Measurements from ENCODE around the gene MTMR11.
"Not testable (repeated sequence)": the region's sequence is repeated elsewhere in the genome, so short reads cannot be mapped to it uniquely, and the experiment has no call there.

Gene MTMR11, protein sequence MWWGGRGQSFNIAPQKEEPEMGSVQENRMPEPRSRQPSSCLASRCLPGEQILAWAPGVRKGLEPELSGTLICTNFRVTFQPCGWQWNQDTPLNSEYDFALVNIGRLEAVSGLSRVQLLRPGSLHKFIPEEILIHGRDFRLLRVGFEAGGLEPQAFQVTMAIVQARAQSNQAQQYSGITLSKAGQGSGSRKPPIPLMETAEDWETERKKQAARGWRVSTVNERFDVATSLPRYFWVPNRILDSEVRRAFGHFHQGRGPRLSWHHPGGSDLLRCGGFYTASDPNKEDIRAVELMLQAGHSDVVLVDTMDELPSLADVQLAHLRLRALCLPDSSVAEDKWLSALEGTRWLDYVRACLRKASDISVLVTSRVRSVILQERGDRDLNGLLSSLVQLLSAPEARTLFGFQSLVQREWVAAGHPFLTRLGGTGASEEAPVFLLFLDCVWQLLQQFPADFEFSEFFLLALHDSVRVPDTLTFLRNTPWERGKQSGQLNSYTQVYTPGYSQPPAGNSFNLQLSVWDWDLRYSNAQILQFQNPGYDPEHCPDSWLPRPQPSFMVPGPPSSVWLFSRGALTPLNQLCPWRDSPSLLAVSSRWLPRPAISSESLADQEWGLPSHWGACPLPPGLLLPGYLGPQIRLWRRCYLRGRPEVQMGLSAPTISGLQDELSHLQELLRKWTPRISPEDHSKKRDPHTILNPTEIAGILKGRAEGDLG

DNA sequence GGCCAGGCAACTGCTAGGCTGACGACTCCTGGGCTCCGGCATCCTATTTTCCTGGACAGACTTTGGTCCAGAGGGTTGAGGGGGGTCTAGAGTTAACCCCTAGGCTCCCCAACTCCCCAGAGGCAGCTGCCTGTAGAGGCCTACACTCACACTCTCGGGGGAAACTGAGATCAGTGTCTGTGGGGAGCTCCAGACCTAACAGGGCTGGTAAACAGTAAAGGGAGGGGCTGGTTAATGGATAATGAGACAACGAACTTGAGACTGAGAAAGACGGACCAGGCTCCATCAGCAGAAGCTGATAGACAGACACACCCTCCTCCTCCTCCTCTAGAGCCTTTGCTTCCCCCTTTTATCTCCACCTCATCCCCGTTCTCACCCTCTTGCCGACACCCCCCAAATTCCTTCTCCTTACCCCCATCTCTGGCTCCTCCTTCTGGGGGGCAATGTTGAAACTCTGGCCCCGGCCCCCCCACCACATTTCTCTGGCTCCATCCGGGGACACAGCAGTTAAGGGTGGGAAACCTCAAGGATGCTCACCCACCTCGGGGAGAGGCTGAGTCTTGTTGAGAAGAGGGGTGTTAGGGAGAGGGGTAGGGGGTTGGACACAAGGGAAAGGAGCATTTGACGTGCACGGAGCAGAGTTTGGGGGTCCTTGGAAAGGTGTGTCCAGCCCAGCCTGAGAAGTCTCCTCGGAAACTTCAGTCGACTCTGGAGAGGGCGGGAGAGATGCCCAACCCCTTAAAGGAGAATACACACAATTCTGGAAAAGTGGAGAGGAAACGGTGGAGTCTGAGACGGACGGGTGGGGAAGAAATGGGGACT, at the start of gene MTMR11:
Gene MTMR11 (minus strand): TSS at position 710 of the 822 bp plus-strand sequence. CDS start 232 bp downstream, at position 478.
- DNase-seq (ENCODE audit: low read depth) = no peak

DNA sequence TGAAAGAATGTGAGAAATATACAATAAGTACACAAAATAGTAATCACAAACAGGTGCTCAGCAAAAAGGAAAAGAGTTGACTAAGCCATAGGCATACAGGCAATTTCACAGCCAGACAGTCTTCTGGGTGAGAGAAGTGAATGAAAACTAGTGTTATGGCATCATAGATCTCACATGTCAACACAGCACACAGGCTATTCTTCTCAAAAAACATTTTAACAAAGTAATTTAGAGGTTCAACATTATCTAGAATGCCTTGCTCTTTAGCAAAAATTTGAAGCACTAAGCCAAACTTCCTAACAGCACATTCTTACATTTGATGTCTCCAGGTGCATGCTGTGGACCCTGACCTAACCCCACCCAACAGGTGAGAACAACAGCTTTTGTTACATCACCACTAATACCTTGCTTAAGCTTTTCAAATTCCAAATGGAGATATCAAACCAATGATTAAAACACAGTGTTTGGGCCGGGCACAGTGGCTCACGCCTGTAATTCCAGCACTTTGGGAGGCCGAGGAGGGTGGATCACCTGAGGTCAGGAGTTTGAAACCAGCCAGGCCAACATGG, 43.4 kb upstream of the MTMR11 start:
- no peak for DNase-seq (ENCODE audit: low read depth)

DNA sequence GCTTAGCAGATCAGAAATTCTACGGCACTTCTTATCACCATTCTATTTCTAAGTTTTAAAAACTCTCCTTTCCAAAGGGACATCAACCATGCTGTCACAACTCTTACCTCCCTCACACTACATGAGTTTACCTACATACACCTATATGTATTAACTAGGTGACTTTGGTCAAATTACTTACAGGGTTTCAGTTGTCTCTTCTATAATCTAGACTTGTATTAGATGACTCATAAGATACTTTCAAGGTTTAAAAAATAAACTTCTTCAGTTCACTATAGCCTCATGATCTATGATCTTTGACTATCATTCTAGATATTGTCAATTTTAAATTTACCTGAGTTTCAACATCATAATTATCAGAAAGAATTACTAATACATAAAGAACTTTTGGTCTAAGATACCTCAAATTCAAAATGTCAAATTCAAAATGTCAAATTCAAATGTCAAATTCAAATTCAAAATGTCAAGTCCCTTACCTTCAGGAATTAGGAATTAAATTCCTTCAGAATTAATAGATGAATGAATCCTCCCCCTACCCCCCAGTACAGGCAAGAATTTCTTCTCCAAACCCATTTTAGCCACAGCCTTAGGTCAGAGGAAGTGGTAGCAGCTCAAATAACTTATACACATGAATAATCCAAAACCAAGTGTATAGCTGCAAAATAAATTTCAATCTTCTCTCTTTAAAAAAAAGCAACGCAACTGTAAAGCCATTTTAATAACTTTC, 42.7 kb upstream of the MTMR11 start:
- DNase-seq (ENCODE audit: low read depth) = no peak

DNA sequence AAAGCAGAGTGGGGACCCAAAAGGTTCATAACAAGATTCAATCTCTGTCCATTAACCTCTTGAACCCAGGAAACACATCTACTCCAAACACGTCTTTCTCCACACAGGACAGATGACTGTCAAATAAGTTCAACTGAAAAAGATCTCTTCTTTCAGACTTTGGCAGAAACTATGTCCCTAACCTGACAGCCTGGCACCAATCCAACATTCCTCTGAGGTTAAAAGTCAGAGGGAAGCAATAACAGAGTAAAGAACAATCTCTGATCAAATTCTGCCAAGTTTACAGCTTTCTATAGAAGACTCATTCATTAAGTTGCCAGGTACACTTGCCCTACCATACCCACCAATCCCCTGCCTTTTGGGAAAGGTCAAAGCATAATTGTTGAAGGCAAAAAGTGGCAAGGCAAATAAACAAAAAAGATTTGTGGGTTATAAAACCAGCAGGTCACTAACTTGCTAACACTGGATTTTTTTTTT, 41.9 kb upstream of the MTMR11 start:
- no peak for DNase-seq (ENCODE audit: low read depth)

DNA sequence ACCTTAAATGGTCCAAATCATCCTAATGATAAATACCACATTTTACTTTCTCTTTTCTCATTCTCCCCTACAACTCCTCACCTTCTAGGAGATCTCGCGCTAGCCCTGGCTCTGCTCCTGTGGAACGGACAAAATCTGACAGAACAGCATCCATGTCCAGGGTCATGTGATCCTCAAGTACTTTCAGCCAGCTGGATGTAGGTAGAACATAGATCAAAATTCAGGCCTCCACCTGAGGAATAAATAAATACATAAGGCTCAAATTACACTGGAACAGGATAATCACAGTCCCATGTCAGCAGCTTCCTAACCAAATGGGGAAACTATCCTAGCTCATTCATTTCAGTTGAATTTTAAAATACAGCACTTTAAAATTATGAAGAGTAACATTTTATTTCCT, 40.7 kb upstream of the MTMR11 start:
- no peak for DNase-seq (ENCODE audit: low read depth)

DNA sequence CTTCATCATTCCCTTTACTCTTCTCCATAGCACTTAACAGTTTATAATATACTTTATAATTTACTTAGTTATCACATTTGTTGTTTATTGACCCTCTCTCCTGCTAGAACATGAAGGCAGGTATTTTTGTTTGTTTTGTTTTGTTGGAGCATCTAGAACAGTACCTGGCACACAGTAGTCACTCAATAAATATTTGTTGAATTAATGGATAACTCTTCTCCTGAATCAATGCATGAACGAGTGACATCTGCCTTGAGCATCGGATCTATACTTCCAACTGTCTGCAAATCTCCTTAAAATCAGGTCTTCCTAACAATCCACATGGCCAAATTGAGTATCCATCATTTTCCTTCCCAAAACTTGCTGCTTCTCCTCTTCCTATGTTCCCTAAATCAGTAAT, 35.9 kb upstream of the MTMR11 start:
- no peak for DNase-seq (ENCODE audit: low read depth)

DNA sequence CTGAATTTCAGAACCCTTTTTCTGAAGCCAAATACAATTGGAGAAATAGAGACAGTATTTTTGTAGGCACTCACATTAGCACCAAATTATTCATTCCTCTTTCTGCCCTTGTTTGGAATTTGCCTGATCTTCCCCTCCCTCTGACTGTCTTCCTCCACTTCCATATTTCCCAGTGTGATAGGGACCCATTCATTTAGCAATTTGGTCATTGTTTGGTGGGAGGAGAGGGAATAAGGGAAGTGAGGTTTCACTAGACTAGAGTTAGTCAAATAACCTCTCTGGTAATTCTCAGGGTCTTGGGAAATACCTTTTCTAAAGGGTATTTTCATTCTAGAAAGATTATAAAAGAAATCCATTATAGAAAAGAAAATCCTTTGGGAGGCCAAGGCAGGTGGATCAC, 31.0 kb upstream of the MTMR11 start:
- DNase-seq (ENCODE audit: low read depth) = no peak

DNA sequence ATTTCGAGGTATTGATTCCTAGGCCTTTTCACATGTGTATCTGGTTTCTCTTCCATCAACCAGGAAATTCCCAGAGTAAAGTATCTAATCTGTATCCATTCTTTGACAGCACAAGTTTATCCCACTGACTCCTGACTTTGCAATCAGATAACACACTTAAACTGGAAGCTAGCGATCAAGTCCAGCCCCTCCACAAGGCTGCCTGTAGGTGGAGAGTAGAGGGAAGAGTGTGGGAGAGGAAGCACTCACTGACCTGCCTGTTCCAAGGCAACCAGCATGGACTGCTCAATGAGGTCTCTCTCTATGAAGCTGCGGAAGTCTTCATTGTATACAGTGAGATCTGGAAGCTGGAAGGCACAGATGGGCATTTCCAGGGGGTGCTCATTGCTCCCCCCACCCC, 30.4 kb upstream of the MTMR11 start:
- DNase-seq (ENCODE audit: low read depth) = no peak

DNA sequence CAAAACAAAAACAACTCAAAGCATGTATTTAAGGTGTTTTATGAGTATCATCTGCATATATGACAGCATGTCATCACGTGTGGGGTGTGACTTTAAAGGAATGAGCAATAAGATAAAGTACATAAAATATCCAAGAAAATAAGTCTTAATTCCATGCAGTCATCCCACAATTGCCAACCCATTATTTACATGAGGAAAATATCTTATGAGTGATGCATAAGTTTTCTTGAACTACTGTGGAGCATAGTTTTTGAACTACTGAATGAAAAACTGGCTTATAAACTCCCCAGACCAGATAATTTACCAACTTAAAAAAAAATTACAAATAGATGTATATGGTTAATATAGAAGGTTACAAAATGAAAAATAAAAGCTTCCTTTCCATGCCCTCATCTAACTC, 29.7 kb upstream of the MTMR11 start:
- DNase-seq (ENCODE audit: low read depth) = no peak

DNA sequence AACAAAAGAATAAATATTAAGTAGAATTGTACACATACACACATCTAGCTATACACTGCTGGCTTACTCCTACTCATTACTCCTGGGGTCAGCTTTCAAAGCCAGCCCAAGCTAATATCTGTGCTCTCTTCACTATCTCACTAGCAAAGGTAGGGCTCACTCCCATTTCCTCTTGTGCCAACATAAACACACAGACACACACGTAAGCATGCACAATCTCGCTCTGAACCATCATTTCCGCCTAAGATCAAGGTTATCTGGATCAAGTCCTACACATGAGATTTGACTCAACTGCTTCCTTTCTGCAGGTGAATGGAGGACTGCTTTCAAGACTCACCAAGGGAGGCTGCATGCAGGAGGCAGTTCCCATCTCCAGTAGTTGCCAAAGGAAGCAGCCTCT, 28.8 kb upstream of the MTMR11 start:
- DNase-seq (ENCODE audit: low read depth) = no peak

DNA sequence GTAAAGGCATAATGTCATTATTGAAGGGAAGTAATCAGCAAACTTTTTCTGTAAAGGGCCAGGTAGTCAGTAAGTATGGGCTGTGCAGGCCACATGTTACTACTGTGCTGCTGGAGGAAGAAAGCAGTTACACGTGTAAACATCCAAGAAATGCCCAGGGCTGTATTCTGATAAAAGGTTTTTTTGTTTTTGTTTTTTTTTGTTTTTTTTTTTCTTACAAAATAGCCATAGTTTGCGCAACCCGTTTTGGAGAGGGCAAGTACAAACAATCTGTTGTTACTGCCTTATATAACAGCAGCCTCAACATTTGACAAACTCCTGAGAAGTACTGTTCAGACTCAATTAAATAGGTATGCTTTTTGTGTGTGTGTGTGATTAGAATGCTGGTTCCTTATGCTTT, 26.7 kb upstream of the MTMR11 start:
- DNase-seq (ENCODE audit: low read depth) = no peak

DNA sequence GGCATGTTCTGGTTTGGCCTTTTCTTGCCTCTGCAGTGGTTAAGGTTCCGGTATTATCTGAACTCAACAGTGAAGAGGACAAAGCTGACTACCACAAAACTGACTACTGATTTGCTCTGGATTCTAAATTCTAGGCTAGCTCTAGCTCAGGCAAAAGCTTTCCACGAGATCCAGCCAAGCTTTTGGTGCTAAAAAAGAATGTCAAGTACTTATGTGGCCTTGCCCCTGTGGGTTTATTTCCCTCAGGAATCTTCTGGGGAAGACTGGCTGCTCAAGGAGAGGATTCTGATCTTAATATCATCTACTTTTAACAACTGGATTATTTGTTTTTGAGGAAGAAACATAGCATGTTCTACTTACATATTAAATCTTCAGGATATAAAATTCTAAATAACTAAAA, 26.1 kb upstream of the MTMR11 start:
- no peak for DNase-seq (ENCODE audit: low read depth)

DNA sequence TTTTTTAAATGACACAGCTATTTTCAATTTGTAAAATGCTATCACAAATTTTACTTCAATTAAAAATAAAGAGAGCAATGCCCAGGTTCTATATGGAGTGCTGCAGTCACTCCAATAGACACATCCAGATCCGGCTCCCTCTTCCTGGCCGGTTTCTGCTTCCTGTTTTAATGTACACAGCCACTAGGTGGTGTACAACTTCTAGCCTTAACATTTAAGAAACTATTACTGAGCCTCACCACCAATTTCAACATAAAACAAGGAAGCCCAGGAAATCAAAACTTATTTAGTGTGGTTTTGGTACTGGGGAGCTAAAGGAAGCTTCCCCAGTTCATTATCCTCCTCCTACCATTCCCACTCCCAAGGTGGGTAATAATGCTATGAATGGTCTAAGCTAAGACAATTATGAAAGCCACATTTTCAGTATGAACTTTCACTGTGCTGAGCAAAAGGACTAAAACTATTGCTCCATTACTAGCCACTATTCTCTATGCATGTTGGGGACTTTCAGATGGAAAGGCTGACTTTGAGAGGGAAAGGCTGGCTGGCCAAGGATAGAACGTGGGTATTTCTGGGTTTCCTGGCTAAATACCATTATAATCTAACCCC, 25.5 kb upstream of the MTMR11 start:
- peak; percentile 22 for DNase-seq (ENCODE audit: low read depth)

DNA sequence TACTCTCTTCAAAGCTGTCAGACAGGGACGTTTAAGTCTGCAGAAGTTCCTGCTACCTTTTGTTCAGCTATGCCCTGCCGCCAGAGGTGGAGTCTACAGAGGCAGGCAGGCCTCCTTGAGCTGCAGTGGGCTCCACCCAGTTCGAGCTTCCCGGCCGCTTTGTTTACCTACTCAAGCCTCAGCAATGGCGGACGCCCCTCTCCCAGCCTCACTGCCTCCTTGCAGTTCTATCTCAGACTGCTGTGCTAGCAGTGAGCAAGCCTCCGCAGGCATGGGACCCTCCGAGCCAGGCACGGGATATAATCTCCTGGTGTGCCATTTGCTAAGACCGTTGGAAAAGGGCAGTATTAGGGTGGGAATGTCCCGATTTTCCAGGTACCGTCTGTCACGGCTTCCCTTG, 20.9 kb upstream of the MTMR11 start:
- DNase-seq (ENCODE audit: low read depth) = not testable (repeated sequence)

DNA sequence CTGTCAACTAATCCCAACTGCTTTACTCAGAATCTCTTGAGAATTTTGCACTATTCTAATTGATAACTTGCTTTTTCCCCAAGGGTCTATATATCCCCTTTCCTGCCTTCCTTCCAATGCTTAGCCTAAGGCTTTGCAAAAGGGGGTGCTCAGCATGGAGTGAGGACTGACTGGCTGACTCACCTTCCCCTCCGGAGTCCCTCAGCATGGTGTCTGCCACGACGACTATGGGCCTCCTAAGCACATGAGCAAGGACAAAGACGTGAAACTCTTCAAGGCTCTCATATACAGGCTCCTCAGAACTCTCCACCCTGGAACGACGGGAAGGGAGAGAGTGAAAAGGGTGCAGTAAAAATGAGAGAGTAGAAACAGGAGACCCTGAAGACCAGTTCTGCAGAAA, 13.2 kb upstream of the MTMR11 start:
- no peak for DNase-seq (ENCODE audit: low read depth)

DNA sequence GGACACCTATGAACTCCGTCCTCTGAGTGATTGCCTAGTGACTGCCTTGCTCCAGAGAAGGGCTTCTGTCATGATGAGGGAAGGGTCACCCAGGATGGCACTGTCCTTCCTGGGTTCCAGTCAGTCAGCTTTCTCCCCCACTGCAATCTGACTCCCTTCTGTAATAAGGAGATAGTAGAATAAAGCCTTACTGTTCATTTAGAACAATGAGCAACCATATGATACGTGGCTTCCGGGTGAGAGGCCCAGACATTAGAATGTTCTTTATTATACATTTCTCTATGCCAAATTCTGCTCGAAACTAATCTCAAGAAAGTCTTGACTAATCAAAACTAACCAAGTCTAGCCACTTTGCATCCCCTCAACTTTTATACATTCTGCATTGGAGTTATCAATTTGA, 8.5 kb upstream of the MTMR11 start:
- no peak for DNase-seq (ENCODE audit: low read depth)

DNA sequence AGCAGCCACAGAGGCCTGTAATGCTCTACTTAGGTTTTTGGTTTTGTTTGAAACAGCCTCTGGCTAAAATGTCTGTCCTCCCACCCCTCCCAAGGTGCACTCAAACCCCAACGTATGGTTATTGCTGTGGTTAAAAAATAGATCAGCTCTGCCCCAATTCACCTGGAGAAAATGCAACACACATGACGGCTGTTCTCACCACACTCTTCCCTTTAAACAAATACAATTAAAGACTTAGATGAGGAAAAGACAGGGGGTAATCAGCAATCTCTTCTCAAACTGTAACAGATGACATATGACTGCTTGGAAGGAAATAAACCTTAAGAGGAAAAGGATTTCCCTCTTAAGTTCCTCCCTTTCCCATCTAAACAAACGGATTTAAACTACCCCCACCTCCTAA, 6.2 kb upstream of the MTMR11 start:
- no peak for DNase-seq (ENCODE audit: low read depth)

DNA sequence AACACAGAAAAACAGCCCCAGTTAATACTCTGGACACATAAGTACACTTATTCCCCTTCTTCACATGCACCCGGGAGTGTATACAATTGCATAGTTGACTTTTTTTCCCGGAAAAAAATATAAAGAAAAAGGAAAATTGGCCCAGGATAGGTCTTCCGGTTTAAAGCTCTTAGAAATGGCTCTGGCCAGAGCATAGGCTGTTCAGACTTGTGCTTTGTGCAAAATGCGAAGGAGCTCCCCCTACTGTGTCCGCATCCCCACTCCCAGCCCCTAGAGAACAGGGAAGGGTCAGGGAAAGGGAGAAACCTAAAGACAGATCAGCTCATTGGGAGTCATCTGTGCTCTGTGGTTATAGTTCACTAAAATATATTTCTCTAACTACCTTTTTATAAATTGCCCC, 5.5 kb upstream of the MTMR11 start:
- no peak for DNase-seq (ENCODE audit: low read depth)

DNA sequence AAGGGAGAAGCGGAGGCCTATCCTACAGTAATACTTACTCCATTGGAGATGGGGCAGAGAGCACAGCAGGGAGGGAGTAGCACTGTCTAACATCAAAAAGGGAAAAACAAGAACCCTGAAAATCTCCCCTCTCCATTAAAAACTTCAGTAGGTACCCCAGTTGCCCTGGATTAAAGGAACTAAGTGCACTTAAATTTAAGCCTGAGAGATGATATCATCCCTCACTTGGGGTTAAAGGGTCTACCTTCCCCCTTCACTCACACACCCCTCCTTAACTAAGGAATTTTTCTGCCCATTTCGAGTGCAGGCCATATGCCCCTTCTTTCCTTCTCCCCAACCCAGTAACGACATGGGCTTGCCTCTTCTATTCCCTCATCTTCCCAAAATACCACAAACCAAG, 3.7 kb upstream of the MTMR11 start:
- DNase-seq (ENCODE audit: low read depth) = no peak

DNA sequence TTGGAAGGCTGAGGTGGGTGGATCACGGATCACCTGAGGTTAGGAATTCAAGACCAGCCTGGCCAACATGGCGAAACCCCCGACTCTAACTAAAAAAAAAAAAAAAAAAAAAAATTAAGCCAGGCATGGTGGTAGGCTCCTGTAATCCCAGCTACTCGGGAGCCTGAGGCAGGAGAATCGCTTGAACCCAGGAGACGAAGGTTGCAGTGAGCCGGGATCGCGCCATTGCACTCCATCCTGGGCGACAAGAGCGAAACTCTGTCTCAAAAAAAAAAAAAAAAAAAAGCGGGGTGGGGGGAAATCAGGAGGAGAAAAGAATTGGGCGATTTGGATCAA, 2.0 kb upstream of the MTMR11 start:
- DNase-seq (ENCODE audit: low read depth) = not testable (repeated sequence)

DNA sequence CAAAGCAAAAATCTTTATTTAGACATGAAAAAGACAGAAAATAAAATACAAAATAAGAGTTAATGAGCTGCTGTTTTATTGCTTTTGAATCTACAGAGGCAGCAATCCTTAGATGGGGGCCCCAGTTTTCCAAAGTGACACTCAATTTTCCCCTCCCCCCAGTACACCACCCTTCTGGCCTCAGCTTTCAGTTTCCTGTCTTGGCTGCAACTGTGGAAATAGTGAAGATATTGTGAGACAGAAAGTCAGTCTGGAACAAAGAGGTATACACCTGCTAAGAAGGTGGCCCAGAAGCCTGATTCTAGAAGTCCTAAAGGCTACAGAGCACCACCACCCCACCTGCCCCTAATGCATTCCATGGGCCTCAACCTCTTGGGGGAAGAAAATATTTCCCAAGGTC, 1.1 kb upstream of the MTMR11 start:
- no peak for DNase-seq (ENCODE audit: low read depth)

All from stimulated activated CD8-positive, alpha-beta memory T cell treated with anti-CD3 and anti-CD28 coated beads, Interleukin-12 subunit alpha, Interleukin-12 subunit beta, amount 100 ng/mL, for 1 hour (primary cell).